K562 (cell line): ENCODE measurements around the gene ENSA.
A peak's percentile ranks its signal among the peaks of the same experiment; 100 is the strongest.

Experiments used
- BHLHE40 ChIP-seq: IDR thresholded peaks from 2 replicates; pipeline ENCODE4 v1.6.1; 2011; ENCODE audit warnings: low read length, improper control_type of control experiment
- PTRF ChIP-seq: fragments of 450-650 bp; IDR thresholded peaks from 2 replicates; pipeline ENCODE4 v1.6.1; 2016; ENCODE audit warnings: mild to moderate bottlenecking, missing genetic modification characterization, missing compliant biosample characterization
- TAF1 ChIP-seq: IDR thresholded peaks from 2 replicates; pipeline ENCODE4 v1.6.1; 2011; ENCODE audit warnings: mild to moderate bottlenecking, low read length, moderate library complexity; ENCODE audit not compliant: insufficient read depth, control insufficient read depth, severe bottlenecking; ENCODE audit errors: extremely low read depth
- ZNF436 ChIP-seq: fragments of 250-450, 450-650 bp; sonication (Bioruptor Pico); formaldehyde crosslinking; IDR thresholded peaks from 2 replicates; pipeline ENCODE4 v1.7.0; 2020; ENCODE audit warnings: mild to moderate bottlenecking
- TF ChIP-seq, protein P1 (sequence below), 2 experiments: fragments of 200-800 bp in 1 of 2; sonication (Bioruptor generic) in 1 of 2; sonication (generic) in 1 of 2; formaldehyde crosslinking in 1 of 2; IDR thresholded peaks in 1 of 2; conservative IDR thresholded peaks in 1 of 2; 2 replicates each; pipeline versions ENCODE4 v1.5.0 to v1.6.1; 2016 to 2020; ENCODE audit warnings: missing compliant biosample characterization in 1 of 2, missing genetic modification characterization in 1 of 2, missing genetic modification reagents in 1 of 2
- TF ChIP-seq, protein P2 (sequence below), 3 experiments: IDR thresholded peaks in 2 of 3; conservative IDR thresholded peaks in 1 of 3; 2 replicates each; pipeline ENCODE4 v1.5.1; 2011 to 2012; ENCODE audit warnings: low read length in 3 of 3, mild to moderate bottlenecking in 3 of 3, control low read depth in 2 of 3, improper control_type of control experiment in 1 of 3, inconsistent platforms in 1 of 3, low read depth in 1 of 3, mixed read lengths in 1 of 3, moderate library complexity in 1 of 3; ENCODE audit not compliant: insufficient read depth in 2 of 3

DNA sequence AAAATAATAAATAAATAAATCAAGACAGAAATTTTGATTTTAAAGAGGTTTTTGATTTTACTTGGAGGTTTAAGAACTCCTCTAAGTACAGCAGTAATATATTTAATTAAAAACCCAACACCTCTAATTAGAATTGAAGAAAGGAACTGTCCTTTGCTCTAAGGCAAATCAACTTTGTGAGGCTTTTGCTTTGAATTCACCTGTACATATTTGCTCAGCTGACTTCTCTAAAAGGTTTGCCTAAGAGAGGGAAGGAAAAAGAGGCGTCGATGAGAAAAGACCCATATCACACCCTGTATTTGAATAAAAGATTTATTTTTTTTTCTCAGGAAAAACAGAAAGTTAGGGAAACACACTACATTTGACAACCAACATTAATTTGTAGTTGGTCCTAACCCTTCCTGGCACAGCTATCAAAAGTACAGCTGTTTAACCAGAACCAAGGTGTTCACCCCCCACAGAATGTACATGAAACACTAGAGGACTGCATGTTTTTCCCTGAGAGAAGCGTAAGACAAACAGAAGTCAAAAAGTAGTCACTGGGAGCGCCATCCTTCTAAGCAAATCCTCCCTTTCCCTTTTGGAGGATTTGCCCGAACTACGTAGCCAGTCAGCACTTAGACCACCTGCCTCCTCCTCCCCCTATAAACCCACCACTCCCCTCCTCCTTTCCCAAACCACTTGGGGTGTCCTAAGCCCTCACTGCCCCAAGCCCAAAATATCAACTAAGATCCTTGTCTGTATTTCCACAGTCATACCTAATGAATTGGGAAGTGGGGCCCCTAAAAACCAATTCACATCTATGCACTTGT, 54.9 kb downstream of the ENSA start:
- TF ChIP-seq, protein P1, sequence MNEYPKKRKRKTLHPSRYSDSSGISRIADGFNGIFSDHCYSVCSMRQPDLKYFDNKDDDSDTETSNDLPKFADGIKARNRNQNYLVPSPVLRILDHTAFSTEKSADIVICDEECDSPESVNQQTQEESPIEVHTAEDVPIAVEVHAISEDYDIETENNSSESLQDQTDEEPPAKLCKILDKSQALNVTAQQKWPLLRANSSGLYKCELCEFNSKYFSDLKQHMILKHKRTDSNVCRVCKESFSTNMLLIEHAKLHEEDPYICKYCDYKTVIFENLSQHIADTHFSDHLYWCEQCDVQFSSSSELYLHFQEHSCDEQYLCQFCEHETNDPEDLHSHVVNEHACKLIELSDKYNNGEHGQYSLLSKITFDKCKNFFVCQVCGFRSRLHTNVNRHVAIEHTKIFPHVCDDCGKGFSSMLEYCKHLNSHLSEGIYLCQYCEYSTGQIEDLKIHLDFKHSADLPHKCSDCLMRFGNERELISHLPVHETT (CRISPR knock-in tag; conservative IDR thresholded peaks at IDR 0.05 in 1 of 2, IDR thresholded peaks at IDR 0.05 in 1 of 2), result no peak
- TF ChIP-seq, protein P2, sequence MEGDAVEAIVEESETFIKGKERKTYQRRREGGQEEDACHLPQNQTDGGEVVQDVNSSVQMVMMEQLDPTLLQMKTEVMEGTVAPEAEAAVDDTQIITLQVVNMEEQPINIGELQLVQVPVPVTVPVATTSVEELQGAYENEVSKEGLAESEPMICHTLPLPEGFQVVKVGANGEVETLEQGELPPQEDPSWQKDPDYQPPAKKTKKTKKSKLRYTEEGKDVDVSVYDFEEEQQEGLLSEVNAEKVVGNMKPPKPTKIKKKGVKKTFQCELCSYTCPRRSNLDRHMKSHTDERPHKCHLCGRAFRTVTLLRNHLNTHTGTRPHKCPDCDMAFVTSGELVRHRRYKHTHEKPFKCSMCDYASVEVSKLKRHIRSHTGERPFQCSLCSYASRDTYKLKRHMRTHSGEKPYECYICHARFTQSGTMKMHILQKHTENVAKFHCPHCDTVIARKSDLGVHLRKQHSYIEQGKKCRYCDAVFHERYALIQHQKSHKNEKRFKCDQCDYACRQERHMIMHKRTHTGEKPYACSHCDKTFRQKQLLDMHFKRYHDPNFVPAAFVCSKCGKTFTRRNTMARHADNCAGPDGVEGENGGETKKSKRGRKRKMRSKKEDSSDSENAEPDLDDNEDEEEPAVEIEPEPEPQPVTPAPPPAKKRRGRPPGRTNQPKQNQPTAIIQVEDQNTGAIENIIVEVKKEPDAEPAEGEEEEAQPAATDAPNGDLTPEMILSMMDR (IDR thresholded peaks at IDR 0.05 in 2 of 3, conservative IDR thresholded peaks at IDR 0.05 in 1 of 3; ENCODE audit: insufficient read depth in 2 of 3, low read depth in 1 of 3, low read length in 3 of 3), result no peak
- TF ChIP-seq ZNF436 (no peak), PTRF (no peak), TAF1 (peak; percentile 9), BHLHE40 (no peak)
